ENCODE measurements around the gene KIF14. TPM values are rescaled to one million over a fixed set of nuclear protein-coding genes. Genes with fewer than 3 reads are reported as not detected.
"Not testable (repeated sequence)": the region's sequence is repeated elsewhere in the genome, so short reads cannot be mapped to it uniquely, and the experiment has no call there.

Gene KIF14
- total RNA-seq, 2 donors from 2014 or later: 0.23 to 1.7 TPM

DNA sequence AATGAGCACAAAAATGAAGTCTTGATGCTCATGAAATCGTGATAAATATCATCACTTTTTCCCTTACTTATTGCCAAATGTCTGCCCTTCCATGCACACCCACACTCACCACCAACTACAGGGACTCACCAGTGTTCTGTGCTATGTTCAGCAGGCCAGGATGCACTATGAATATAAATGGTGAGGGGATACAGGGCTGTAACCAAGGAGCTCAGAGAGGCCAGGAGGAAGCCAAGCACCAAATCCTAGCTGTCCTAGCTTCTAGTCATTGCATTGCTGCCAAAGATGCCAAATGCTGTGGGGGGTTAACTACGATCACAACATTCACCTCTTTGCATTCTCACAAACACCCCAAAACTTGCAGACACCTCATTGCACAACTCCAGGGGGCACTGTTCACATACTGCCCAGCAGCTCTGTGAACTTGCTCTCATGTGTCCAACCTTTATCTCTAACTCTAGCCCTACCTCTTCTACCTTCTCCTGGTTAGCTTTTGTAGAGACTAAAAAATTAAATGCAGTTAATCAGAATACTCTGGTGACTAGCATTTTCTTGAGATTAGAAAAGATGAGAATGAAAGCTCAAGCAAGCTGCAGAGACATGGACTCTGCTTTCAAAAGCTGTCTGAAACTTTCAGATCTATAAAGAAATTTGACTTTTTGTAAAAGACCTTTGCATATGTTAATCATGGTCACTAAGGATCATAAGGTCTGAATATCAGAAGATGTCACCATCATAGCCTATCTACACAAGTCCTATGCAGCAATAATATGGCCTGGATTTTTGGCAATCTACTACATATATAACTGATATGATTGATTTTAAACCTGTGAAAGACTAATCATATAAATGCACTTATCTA is 13.9 kb upstream of the KIF14 start:
- no peak for TF ChIP-seq POLR2AphosphoS5 (IDR thresholded peaks at IDR 0.05)
- no peak for TF ChIP-seq POLR2A (IDR thresholded peaks at IDR 0.05)
- no peak for TF ChIP-seq CTCF (IDR thresholded peaks at IDR 0.05)
- no peaks in the 10 kb centered on the region for H3K9me3 ChIP-seq
- H3K36me3 ChIP-seq: no peaks in the 10 kb centered on the region
- intact Hi-C loops (cut with DNase I): no loop called here
- no peak for DNase-seq (ENCODE audit: low spot score)
- 85% methylated on average over 1 of the region's 2 CpGs for WGBS
- no peak overlapping the region for H3K4me3 ChIP-seq
- no peaks in the 10 kb centered on the region for H3K27me3 ChIP-seq (replicated peaks; ENCODE audit: insufficient read depth)
- H3K4me1 ChIP-seq (replicated peaks): no peaks in the 10 kb centered on the region
- H3K27ac ChIP-seq: no peak overlapping the region

- intact Hi-C loops (cut with DNase I): no loop called here
Observed at GRCh38 chr1:200631375-200631774, 10.8 kb upstream of the KIF14 start.

GRCh38 chr1:200630515-200630899 is 10.0 kb upstream of the KIF14 start:
- H3K4me1 ChIP-seq (replicated peaks); DNase-seq (ENCODE audit: low spot score); H3K9me3 ChIP-seq; H3K36me3 ChIP-seq; H3K4me3 ChIP-seq; H3K27me3 ChIP-seq (replicated peaks; ENCODE audit: insufficient read depth); H3K27ac ChIP-seq; intact Hi-C loops (cut with DNase I): not testable (repeated sequence)
- WGBS: 98% methylated on average over 8 of the region's 8 CpGs

More at GRCh38 chr1:200631375-200631774, 10.8 kb upstream of the KIF14 start:
- Histone ChIP-seq H3K27ac (no peak overlapping the region), H3K4me1 (replicated peaks) (no peaks in the 10 kb centered on the region), H3K9me3 (no peaks in the 10 kb centered on the region), H3K4me3 (no peak overlapping the region), H3K36me3 (no peaks in the 10 kb centered on the region), H3K27me3 (replicated peaks; ENCODE audit: insufficient read depth) (no peaks in the 10 kb centered on the region)
- 90% methylated on average over 1 of the region's 1 CpG for WGBS
- no peak for DNase-seq (ENCODE audit: low spot score)
- TF ChIP-seq POLR2A (IDR thresholded peaks at IDR 0.05): no peak
- TF ChIP-seq POLR2AphosphoS5 (IDR thresholded peaks at IDR 0.05): no peak
- no peak for TF ChIP-seq CTCF (IDR thresholded peaks at IDR 0.05)

- TF ChIP-seq POLR2A (IDR thresholded peaks at IDR 0.05): no peak
- TF ChIP-seq POLR2AphosphoS5 (IDR thresholded peaks at IDR 0.05): no peak
- TF ChIP-seq CTCF (IDR thresholded peaks at IDR 0.05): no peak
- DNase-seq (ENCODE audit: low spot score): no peak
- Histone ChIP-seq H3K27me3 (replicated peaks; ENCODE audit: insufficient read depth) (no peaks in the 10 kb centered on the region), H3K9me3 (no peaks in the 10 kb centered on the region), H3K4me3 (no peak overlapping the region), H3K4me1 (replicated peaks) (no peaks in the 10 kb centered on the region), H3K36me3 (no peaks in the 10 kb centered on the region), H3K27ac (no peak overlapping the region)
- 66% methylated on average over 9 of the region's 9 CpGs for WGBS
- intact Hi-C loops (cut with DNase I): no loop called here
Observed at GRCh38 chr1:200629876-200630514, 9.4 kb upstream of the KIF14 start.

DNA sequence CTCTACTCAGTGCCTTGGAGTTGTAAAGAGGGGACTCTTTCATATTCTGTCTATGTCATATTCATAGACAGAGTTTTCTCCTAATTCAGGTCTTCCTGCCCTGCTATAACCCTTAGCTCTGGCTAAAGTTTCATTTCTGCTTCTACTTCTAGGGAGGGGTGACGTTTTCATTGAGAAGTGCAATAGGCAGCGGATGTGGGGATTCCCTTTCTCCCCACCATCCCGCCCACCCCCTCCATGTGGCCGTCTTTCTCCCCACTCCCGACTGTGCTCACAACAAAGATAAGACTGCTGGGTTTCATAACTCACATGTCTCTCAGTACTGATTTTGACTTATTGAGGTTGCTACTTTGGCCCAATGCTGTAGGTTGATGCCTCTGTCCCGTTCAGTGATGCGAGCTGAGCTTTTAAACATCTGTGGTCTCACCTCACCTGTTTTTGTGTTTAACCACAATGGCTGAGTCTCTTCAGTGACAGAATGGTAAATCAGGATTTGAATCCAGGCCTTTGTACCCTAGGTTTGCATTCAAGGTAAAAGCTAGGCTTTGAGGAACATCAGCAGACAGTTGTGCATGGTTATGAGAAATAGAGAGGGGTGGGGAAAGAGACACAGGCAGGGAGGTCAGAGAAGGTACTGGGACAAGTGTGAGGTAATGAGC is 7.8 kb upstream of the KIF14 start:
- intact Hi-C loops (cut with DNase I): no loop called here
- 81% methylated on average over 7 of the region's 7 CpGs for WGBS
- Histone ChIP-seq H3K4me3 (no peak overlapping the region), H3K36me3 (no peaks in the 10 kb centered on the region), H3K27ac (no peak overlapping the region), H3K27me3 (replicated peaks; ENCODE audit: insufficient read depth) (no peaks in the 10 kb centered on the region), H3K4me1 (replicated peaks) (no peaks in the 10 kb centered on the region), H3K9me3 (no peaks in the 10 kb centered on the region)
- TF ChIP-seq CTCF (IDR thresholded peaks at IDR 0.05) (no peak), POLR2AphosphoS5 (IDR thresholded peaks at IDR 0.05) (no peak), POLR2A (IDR thresholded peaks at IDR 0.05) (no peak)
- no peak for DNase-seq (ENCODE audit: low spot score)
